Stimulated activated CD4-positive, alpha-beta T cell treated with anti-CD3 and anti-CD28 coated beads, Interleukin-4, amount 100 ng/mL, for 48 hours (primary cell): Measurements from ENCODE around the gene AQP5.

Experiments
- DNase-seq, 2 donors: peaks; one replicate each; pipeline ENCODE4 v3.0.0-alpha.2; 2020; ENCODE audit warnings: low read depth in 2 of 2

Gene AQP5

GRCh38 chr12:49964849-49965624 is 3.4 kb downstream of the AQP5 start:
- DNase-seq, result no peak

- DNase-seq, result no peak
These were observed 4.2 kb downstream of the AQP5 start for GRCh38 chr12:49965836-49966235.

- no peak for DNase-seq
These were observed 4.9 kb downstream of the AQP5 start for GRCh38 chr12:49966511-49967041.

- DNase-seq, result peak; percentile 90 to 98
These were observed 5.5 kb downstream of the AQP5 start for GRCh38 chr12:49967042-49967776.

GRCh38 chr12:49967777-49968250 is 6.1 kb downstream of the AQP5 start:
- DNase-seq, result no peak

GRCh38 chr12:49968471-49968870 is 6.8 kb downstream of the AQP5 start:
- DNase-seq, result no peak

GRCh38 chr12:49969027-49969426 is 7.4 kb downstream of the AQP5 start:
- DNase-seq, result no peak

- no peak for DNase-seq
These were observed 8.2 kb downstream of the AQP5 start for GRCh38 chr12:49969651-49970429.

GRCh38 chr12:49970658-49971057 is 9.0 kb downstream of the AQP5 start:
- no peak for DNase-seq

- no peak for DNase-seq
These were observed 9.5 kb downstream of the AQP5 start for GRCh38 chr12:49971141-49971540.

GRCh38 chr12:49972129-49972528 is 10.5 kb downstream of the AQP5 start:
- DNase-seq, result no peak

- DNase-seq, result no peak
These were observed 11.1 kb downstream of the AQP5 start, which contains the start of gene AQP6 for GRCh38 chr12:49972641-49973360. AQP6 (plus strand) TSS chr12:49972947; CDS start chr12:49973174, 227 bp downstream.

GRCh38 chr12:49973361-49973830 is 11.7 kb downstream of the AQP5 start:
- DNase-seq, result no peak

- DNase-seq, result no peak
These were observed 12.6 kb downstream of the AQP5 start for GRCh38 chr12:49974231-49974675.

- DNase-seq, result no peak
These were observed 13.1 kb downstream of the AQP5 start for GRCh38 chr12:49974677-49975317.

GRCh38 chr12:49975318-49975761 is 13.7 kb downstream of the AQP5 start:
- no peak for DNase-seq

- no peak for DNase-seq
These were observed 14.9 kb downstream of the AQP5 start for GRCh38 chr12:49976557-49976956.

- DNase-seq, result no peak
These were observed 16.5 kb downstream of the AQP5 start for GRCh38 chr12:49978125-49978524.

- DNase-seq, result no peak
These were observed 17.4 kb downstream of the AQP5 start for GRCh38 chr12:49979016-49979586.

GRCh38 chr12:49979791-49980190 is 18.1 kb downstream of the AQP5 start:
- DNase-seq, result no peak
